HepG2 (cell line): ENCODE data around the gene CALML6. TPM values are rescaled to one million over a fixed set of nuclear protein-coding genes. Genes with fewer than 3 reads are reported as not detected.

ENCODE experiments used
- ESRRA ChIP-seq: sonication (generic); formaldehyde crosslinking; IDR thresholded peaks from 2 replicates; pipeline ENCODE4 v1.5.1; 2020; ENCODE audit warnings: mild to moderate bottlenecking, low read depth, missing genetic modification reagents
- ETV5 ChIP-seq: IDR thresholded peaks from 2 replicates; pipeline ENCODE4 v1.6.1; 2018; ENCODE audit warnings: missing biosample characterization, missing genetic modification reagents, inconsistent platforms, borderline replicate concordance
- MAZ ChIP-seq, 2 experiments: sonication (generic) in 1 of 2; formaldehyde crosslinking in 1 of 2; IDR thresholded peaks; 2 replicates each; pipeline versions ENCODE4 v1.5.0 to v1.6.1; 2012 to 2020; ENCODE audit warnings: low read depth in 2 of 2, mild to moderate bottlenecking in 2 of 2, borderline replicate concordance in 1 of 2, improper control_type of control experiment in 1 of 2, low read length in 1 of 2, missing genetic modification reagents in 1 of 2, moderate library complexity in 1 of 2
- NR2F1 ChIP-seq, 2 experiments: fragments of 450-650 bp in 1 of 2; formaldehyde crosslinking in 1 of 2; IDR thresholded peaks; 2 replicates each; pipeline versions ENCODE4 v1.5.0 to v1.6.1; 2016 to 2020; ENCODE audit warnings: mild to moderate bottlenecking in 1 of 2, missing compliant biosample characterization in 1 of 2, missing genetic modification reagents in 1 of 2, moderate library complexity in 1 of 2
- SMAD3 ChIP-seq: sonication (generic); formaldehyde crosslinking; IDR thresholded peaks from 2 replicates; pipeline ENCODE4 v1.4.0; 2020; ENCODE audit warnings: missing genetic modification reagents
- SP5 ChIP-seq: IDR thresholded peaks from 2 replicates; pipeline ENCODE4 v1.6.1; 2016; ENCODE audit warnings: low read depth, borderline replicate concordance
- TMF1 ChIP-seq: sonication (generic); formaldehyde crosslinking; IDR thresholded peaks from 2 replicates; pipeline ENCODE4 v1.8.1; 2022; ENCODE audit warnings: low read depth, missing genetic modification reagents
- ZNF790 ChIP-seq: sonication (generic); formaldehyde crosslinking; IDR thresholded peaks from 2 replicates; pipeline ENCODE4 v1.8.0; 2022; ENCODE audit warnings: missing genetic modification reagents, mild to moderate bottlenecking, borderline replicate concordance
- ZNF792 ChIP-seq: IDR thresholded peaks from 2 replicates; pipeline ENCODE4 v1.6.1; 2016
- polyA plus RNA-seq, 8 experiments: library from polyadenylated mRNA; depleted of rRNA in 3 of 8; stranded (reverse) in 7 of 8; unstranded in 1 of 8; fragments of >200 nt; fragmentation: Illumina TruSeq in 4 of 8; extraction: Trizol in 4 of 8; gene quantifications; 2 replicates each; pipeline versions ENCODE4 v1.2.1 to v1.2.3, GENCODE V29; 2011 to 2016; ENCODE audit warnings: low read depth in 4 of 8, missing spikeins in 1 of 8, mixed read lengths in 1 of 8; ENCODE audit not compliant: insufficient read depth in 1 of 8
- total RNA-seq, 5 experiments: library from RNA; depleted of rRNA; stranded (reverse); fragments of >200 nt; fragmentation: Illumina TruSeq; extraction: Trizol; gene quantifications; 2 replicates each; pipeline ENCODE4 v1.2.3, GENCODE V29; 2016; ENCODE audit warnings: low read depth in 1 of 5
- TF ChIP-seq, protein P1 (sequence below): sonication (generic); formaldehyde crosslinking; IDR thresholded peaks from 2 replicates; pipeline ENCODE4 v1.9.0; 2021; ENCODE audit warnings: missing genetic modification reagents, mild to moderate bottlenecking, borderline replicate concordance
- TF ChIP-seq, protein P2 (sequence below): sonication (generic); formaldehyde crosslinking; IDR thresholded peaks from 2 replicates; pipeline ENCODE4; 2020; ENCODE audit warnings: missing genetic modification reagents, mild to moderate bottlenecking, borderline replicate concordance
- TF ChIP-seq, protein P3 (sequence below): IDR thresholded peaks from 2 replicates; pipeline ENCODE4 v1.6.1; 2016; ENCODE audit warnings: missing compliant biosample characterization, missing genetic modification reagents, borderline replicate concordance
- TF ChIP-seq, protein P4 (sequence below): sonication (generic); formaldehyde crosslinking; IDR thresholded peaks from 2 replicates; pipeline ENCODE4 v1.5.0; 2020; ENCODE audit warnings: mild to moderate bottlenecking, missing genetic modification reagents, borderline replicate concordance

The CALML6 gene
- total and polyA plus RNA-seq, 2 of the 13 experiments (the other 11 are each of a cell fraction or from before 2014, with no cell fraction given) = 0.11 to 0.12 TPM

DNA sequence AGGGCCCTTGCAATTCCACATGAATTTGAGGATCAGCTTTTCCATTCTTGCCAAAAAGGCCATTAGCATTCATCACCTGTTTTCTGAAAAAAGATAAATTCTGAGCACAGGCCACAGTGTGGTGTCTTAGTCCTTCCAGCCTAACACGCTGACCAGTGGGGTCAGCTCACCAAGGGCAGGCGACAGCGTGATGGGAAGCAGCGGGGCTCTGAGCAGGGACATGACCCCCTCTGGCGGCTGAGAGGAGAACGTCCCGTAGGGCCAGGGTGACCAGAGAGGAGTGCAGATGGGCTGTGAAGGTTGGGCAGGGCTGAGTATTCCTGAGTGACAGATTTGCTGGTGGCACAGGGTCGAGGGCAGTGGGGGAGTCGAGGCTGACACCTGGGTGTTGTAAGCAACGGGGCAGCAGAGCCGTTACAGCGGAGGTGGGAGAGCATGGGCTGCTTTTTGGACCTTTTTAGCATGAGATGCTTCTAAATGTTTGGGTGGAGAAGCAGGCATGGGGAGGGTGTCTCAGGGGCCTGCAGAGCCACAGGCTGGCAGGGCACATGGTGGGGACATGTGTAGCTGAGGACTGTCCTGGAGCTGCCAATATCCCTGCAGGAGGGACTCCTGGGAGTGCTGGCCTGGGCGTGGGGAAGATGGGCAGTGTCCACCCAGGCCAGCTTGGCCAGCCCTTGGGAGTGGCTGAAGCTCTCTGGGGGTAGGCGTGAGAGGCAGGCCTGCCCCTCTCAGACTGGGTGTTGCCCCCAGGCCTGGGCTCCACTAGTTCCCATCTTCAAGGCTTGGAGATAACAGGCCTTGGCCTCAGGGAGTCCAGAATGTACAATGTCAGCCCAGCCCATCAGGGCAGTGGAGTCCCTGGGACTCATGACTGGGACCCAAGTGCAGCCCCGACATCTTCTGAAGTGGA is 8.6 kb upstream of the CALML6 start (continued):
- TF ChIP-seq SP5 (0 out of 2 replicates have a peak, but pooled peaks have one; percentile 33), ETV5 (CRISPR knock-in tag) (peak; percentile 34; the same call in 1 of the 2 replicates), ESRRA (CRISPR knock-in tag) (peak; percentile 89), NR2F1 (CRISPR knock-in tag; IDR thresholded peaks at IDR 0.05) (0 out of 4 replicates have a peak, but pooled peaks of 1 of the 2 experiments have one; percentile 35), ZNF792 (peak; percentile 72; the same call in 1 of the 2 replicates), TMF1 (no peak), SMAD3 (CRISPR knock-in tag) (peak; percentile 81), ZNF790 (CRISPR knock-in tag) (no peak), MAZ (IDR thresholded peaks at IDR 0.05; ENCODE audit: borderline replicate concordance, low read depth, low read length) (0 out of 2 replicates have a peak, but pooled peaks have one; percentile 43), MAZ (CRISPR knock-in tag; IDR thresholded peaks at IDR 0.05; ENCODE audit: low read depth) (no peak)
- TF ChIP-seq, protein P1, sequence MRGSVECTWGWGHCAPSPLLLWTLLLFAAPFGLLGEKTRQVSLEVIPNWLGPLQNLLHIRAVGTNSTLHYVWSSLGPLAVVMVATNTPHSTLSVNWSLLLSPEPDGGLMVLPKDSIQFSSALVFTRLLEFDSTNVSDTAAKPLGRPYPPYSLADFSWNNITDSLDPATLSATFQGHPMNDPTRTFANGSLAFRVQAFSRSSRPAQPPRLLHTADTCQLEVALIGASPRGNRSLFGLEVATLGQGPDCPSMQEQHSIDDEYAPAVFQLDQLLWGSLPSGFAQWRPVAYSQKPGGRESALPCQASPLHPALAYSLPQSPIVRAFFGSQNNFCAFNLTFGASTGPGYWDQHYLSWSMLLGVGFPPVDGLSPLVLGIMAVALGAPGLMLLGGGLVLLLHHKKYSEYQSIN = no peak
- TF ChIP-seq, protein P2, sequence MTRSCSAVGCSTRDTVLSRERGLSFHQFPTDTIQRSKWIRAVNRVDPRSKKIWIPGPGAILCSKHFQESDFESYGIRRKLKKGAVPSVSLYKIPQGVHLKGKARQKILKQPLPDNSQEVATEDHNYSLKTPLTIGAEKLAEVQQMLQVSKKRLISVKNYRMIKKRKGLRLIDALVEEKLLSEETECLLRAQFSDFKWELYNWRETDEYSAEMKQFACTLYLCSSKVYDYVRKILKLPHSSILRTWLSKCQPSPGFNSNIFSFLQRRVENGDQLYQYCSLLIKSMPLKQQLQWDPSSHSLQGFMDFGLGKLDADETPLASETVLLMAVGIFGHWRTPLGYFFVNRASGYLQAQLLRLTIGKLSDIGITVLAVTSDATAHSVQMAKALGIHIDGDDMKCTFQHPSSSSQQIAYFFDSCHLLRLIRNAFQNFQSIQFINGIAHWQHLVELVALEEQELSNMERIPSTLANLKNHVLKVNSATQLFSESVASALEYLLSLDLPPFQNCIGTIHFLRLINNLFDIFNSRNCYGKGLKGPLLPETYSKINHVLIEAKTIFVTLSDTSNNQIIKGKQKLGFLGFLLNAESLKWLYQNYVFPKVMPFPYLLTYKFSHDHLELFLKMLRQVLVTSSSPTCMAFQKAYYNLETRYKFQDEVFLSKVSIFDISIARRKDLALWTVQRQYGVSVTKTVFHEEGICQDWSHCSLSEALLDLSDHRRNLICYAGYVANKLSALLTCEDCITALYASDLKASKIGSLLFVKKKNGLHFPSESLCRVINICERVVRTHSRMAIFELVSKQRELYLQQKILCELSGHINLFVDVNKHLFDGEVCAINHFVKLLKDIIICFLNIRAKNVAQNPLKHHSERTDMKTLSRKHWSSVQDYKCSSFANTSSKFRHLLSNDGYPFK (CRISPR knock-in tag) = peak; percentile 56; the same call in 1 of the 2 replicates
- TF ChIP-seq, protein P3, sequence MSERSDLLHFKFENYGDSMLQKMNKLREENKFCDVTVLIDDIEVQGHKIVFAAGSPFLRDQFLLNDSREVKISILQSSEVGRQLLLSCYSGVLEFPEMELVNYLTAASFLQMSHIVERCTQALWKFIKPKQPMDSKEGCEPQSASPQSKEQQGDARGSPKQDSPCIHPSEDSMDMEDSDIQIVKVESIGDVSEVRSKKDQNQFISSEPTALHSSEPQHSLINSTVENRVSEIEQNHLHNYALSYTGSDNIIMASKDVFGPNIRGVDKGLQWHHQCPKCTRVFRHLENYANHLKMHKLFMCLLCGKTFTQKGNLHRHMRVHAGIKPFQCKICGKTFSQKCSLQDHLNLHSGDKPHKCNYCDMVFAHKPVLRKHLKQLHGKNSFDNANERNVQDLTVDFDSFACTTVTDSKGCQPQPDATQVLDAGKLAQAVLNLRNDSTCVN (CRISPR knock-in tag) = no peak; the same call in 1 of the 2 replicates
- TF ChIP-seq, protein P4, sequence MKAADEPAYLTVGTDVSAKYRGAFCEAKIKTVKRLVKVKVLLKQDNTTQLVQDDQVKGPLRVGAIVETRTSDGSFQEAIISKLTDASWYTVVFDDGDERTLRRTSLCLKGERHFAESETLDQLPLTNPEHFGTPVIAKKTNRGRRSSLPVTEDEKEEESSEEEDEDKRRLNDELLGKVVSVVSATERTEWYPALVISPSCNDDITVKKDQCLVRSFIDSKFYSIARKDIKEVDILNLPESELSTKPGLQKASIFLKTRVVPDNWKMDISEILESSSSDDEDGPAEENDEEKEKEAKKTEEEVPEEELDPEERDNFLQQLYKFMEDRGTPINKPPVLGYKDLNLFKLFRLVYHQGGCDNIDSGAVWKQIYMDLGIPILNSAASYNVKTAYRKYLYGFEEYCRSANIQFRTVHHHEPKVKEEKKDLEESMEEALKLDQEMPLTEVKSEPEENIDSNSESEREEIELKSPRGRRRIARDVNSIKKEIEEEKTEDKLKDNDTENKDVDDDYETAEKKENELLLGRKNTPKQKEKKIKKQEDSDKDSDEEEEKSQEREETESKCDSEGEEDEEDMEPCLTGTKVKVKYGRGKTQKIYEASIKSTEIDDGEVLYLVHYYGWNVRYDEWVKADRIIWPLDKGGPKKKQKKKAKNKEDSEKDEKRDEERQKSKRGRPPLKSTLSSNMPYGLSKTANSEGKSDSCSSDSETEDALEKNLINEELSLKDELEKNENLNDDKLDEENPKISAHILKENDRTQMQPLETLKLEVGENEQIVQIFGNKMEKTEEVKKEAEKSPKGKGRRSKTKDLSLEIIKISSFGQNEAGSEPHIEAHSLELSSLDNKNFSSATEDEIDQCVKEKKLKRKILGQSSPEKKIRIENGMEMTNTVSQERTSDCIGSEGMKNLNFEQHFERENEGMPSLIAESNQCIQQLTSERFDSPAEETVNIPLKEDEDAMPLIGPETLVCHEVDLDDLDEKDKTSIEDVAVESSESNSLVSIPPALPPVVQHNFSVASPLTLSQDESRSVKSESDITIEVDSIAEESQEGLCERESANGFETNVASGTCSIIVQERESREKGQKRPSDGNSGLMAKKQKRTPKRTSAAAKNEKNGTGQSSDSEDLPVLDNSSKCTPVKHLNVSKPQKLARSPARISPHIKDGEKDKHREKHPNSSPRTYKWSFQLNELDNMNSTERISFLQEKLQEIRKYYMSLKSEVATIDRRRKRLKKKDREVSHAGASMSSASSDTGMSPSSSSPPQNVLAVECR (CRISPR knock-in tag) = peak; percentile 68; the same call in 1 of the 2 replicates
